ENCODE results near the gene DGUOK. TPM values are rescaled to one million over a fixed set of nuclear protein-coding genes. Genes with fewer than 3 reads are reported as not detected.
"Not testable (repeated sequence)": the region's sequence is repeated elsewhere in the genome, so short reads cannot be mapped to it uniquely, and the experiment has no call there.

The DGUOK gene
- 145 and 154 TPM in 2 replicates for polyA plus RNA-seq (2014; cell fraction: cytosol; rRNA removed)
- polyA plus RNA-seq (2014; cell fraction: nucleus; rRNA removed) = 97.8 and 110 TPM in 2 replicates

- peak; percentile 97 for DNase-seq (ENCODE audit: low spot score)
Observed at GRCh38 chr2:73926493-73927327, at the start of gene DGUOK. Gene DGUOK, plus strand, starts transcription at chr2:73926880. Its CDS starts 31 bp downstream, at chr2:73926911.

- DNase-seq (ENCODE audit: low spot score) = no peak
Observed at GRCh38 chr2:73877071-73877802, 49.4 kb upstream of the DGUOK start.

GRCh38 chr2:73877984-73878383 is 48.7 kb upstream of the DGUOK start:
- not testable (repeated sequence) for DNase-seq (ENCODE audit: low spot score)

GRCh38 chr2:73885406-73885805 is 41.3 kb upstream of the DGUOK start:
- no peak for DNase-seq (ENCODE audit: low spot score)

- no peak for DNase-seq (ENCODE audit: low spot score)
Observed at GRCh38 chr2:73886357-73886756, 40.3 kb upstream of the DGUOK start.

- DNase-seq (ENCODE audit: low spot score) = not testable (repeated sequence)
Observed at GRCh38 chr2:73887596-73888353, 38.9 kb upstream of the DGUOK start.

GRCh38 chr2:73888388-73888787 is 38.3 kb upstream of the DGUOK start:
- DNase-seq (ENCODE audit: low spot score) = no peak

- DNase-seq (ENCODE audit: low spot score) = no peak
Observed at GRCh38 chr2:73889206-73889605, 37.5 kb upstream of the DGUOK start.

- no peak for DNase-seq (ENCODE audit: low spot score)
Observed at GRCh38 chr2:73890301-73891092, 36.2 kb upstream of the DGUOK start.

- no peak for DNase-seq (ENCODE audit: low spot score)
Observed at GRCh38 chr2:73891276-73891901, 35.3 kb upstream of the DGUOK start.

GRCh38 chr2:73892631-73893329 is 33.9 kb upstream of the DGUOK start, which contains the start of gene ACTG2:
Gene ACTG2, plus strand, starts transcription at chr2:73893008. Its CDS starts 8,304 bp downstream, at chr2:73901312.
- DNase-seq (ENCODE audit: low spot score) = no peak

- DNase-seq (ENCODE audit: low spot score) = no peak
Observed at GRCh38 chr2:73893764-73894474, 32.8 kb upstream of the DGUOK start.

GRCh38 chr2:73894475-73894850 is 32.2 kb upstream of the DGUOK start:
- no peak for DNase-seq (ENCODE audit: low spot score)

- no peak for DNase-seq (ENCODE audit: low spot score)
Observed at GRCh38 chr2:73894877-73895276, 31.8 kb upstream of the DGUOK start.

- no peak for DNase-seq (ENCODE audit: low spot score)
Observed at GRCh38 chr2:73895473-73895872, 31.2 kb upstream of the DGUOK start.

GRCh38 chr2:73896362-73897239 is 30.1 kb upstream of the DGUOK start:
- no peak for DNase-seq (ENCODE audit: low spot score)

- no peak for DNase-seq (ENCODE audit: low spot score)
Observed at GRCh38 chr2:73897240-73897583, 29.5 kb upstream of the DGUOK start.

- DNase-seq (ENCODE audit: low spot score) = no peak
Observed at GRCh38 chr2:73897934-73898333, 28.7 kb upstream of the DGUOK start.
